Loucy (cell line): ENCODE results near the gene NDE1.

ENCODE experiments used
- H2AFZ ChIP-seq: fragments of 200-600 bp; sonication (generic); 2 replicates; pipeline ENCODE4 v1.6.0; 2016; ENCODE audit warnings: antibody characterized with exemption, mild to moderate bottlenecking, low read length, moderate library complexity
- H3F3A ChIP-seq: fragments of 200-600 bp; 2 replicates; pipeline ENCODE4 v1.6.0; 2016; ENCODE audit warnings: antibody characterized with exemption, low read depth, mild to moderate bottlenecking
- H3K27me3 ChIP-seq: fragments of 200-600 bp; sonication (generic); 2 replicates; pipeline ENCODE4 v1.6.1; 2014; ENCODE audit warnings: low read length, mild to moderate bottlenecking; ENCODE audit not compliant: insufficient read depth, poor library complexity, severe bottlenecking
- H3K36me3 ChIP-seq: fragments of 200-600 bp; sonication (generic); 2 replicates; pipeline ENCODE4 v1.6.1; 2016; ENCODE audit warnings: low read length; ENCODE audit not compliant: insufficient read depth
- H3K4me1 ChIP-seq: fragments of 200-600 bp; sonication (generic); 2 replicates; pipeline ENCODE4 v1.5.1; 2014; ENCODE audit warnings: low read length, mild to moderate bottlenecking; ENCODE audit not compliant: insufficient read depth, poor library complexity, severe bottlenecking
- H3K4me2 ChIP-seq: fragments of 200-600 bp; sonication (generic); 2 replicates; pipeline ENCODE4 v1.6.0; 2014; ENCODE audit warnings: antibody characterized with exemption, low read length, low read depth, mild to moderate bottlenecking; ENCODE audit not compliant: poor library complexity, severe bottlenecking
- H3K4me3 ChIP-seq: fragments of 200-600 bp; sonication (generic); 2 replicates; pipeline ENCODE4 v1.5.1; 2014; ENCODE audit warnings: low read length, mild to moderate bottlenecking, mixed read lengths; ENCODE audit not compliant: poor library complexity, severe bottlenecking
- H3K79me2 ChIP-seq: fragments of 200-600 bp; sonication (generic); 2 replicates; pipeline ENCODE4 v1.6.1; 2014; ENCODE audit warnings: low read length; ENCODE audit not compliant: insufficient read depth
- H3K9ac ChIP-seq: fragments of 200-600 bp; sonication (generic); 2 replicates; pipeline ENCODE4 v1.6.0; 2014; ENCODE audit warnings: mild to moderate bottlenecking, low read depth, low read length, moderate library complexity; ENCODE audit not compliant: poor library complexity, severe bottlenecking
- H3K9me2 ChIP-seq: fragments of 200-600 bp; sonication (generic); replicated peaks from 2 replicates; pipeline ENCODE4 v1.6.1; 2016; ENCODE audit warnings: low read depth, low read length, mixed read lengths
- H3K9me3 ChIP-seq: fragments of 200-600 bp; sonication (generic); 2 replicates; pipeline ENCODE4 v1.6.1; 2014; ENCODE audit warnings: mild to moderate bottlenecking, antibody characterized with exemption, low read length, low read depth; ENCODE audit not compliant: insufficient read depth
- H4K20me1 ChIP-seq: fragments of 200-600 bp; sonication (generic); 2 replicates; pipeline ENCODE4 v1.6.0; 2014; ENCODE audit warnings: antibody characterized with exemption, low read length, mild to moderate bottlenecking; ENCODE audit not compliant: insufficient read depth, poor library complexity, severe bottlenecking
- CTCF ChIP-seq: fragments of 200-600 bp; sonication (generic); conservative IDR thresholded peaks from 2 replicates; pipeline ENCODE4 v1.5.1; 2014; ENCODE audit warnings: mild to moderate bottlenecking, antibody characterized with exemption, low read length
- EZH2phosphoT487 ChIP-seq: fragments of 200-600 bp; IDR thresholded peaks from 2 replicates; pipeline ENCODE4 v1.6.1; 2018; ENCODE audit warnings: antibody characterized with exemption, mild to moderate bottlenecking, moderate library complexity, borderline replicate concordance

NDE1 gene

GRCh38 chr16:15739950-15740349 lies 89.9 kb downstream of the NDE1 start:
- Histone ChIP-seq H3K9ac (no peak overlapping the region), H3F3A (no peaks in the 10 kb centered on the region), H3K4me2 (no peak overlapping the region)

GRCh38 chr16:15741207-15741871 lies 91.3 kb downstream of the NDE1 start:
- Histone ChIP-seq H3K36me3 (no peaks in the 10 kb centered on the region), H4K20me1 (no peaks in the 10 kb centered on the region), H3K4me1 (no peaks in the 10 kb centered on the region), H2AFZ (no peak overlapping the region), H3K9ac (no peak overlapping the region), H3K9me3 (no peaks in the 10 kb centered on the region), H3K4me3 (no peak overlapping the region), H3K27me3 (no peaks in the 10 kb centered on the region), H3K9me2 (no peaks in the 10 kb centered on the region), H3F3A (no peaks in the 10 kb centered on the region), H3K79me2 (no peaks in the 10 kb centered on the region), H3K4me2 (no peak overlapping the region)
- TF ChIP-seq EZH2phosphoT487 (no peak), CTCF (no peak)

More at GRCh38 chr16:15739950-15740349, 89.9 kb downstream of the NDE1 start:
- Histone ChIP-seq H4K20me1 (no peaks in the 10 kb centered on the region), H3K4me3 (no peak overlapping the region), H3K79me2 (no peaks in the 10 kb centered on the region), H3K9me2 (no peaks in the 10 kb centered on the region), H3K27me3 (no peaks in the 10 kb centered on the region), H2AFZ (no peak overlapping the region), H3K36me3 (no peaks in the 10 kb centered on the region), H3K9me3 (no peaks in the 10 kb centered on the region), H3K4me1 (no peaks in the 10 kb centered on the region)
- TF ChIP-seq EZH2phosphoT487 (no peak), CTCF (no peak)

- Histone ChIP-seq H3K79me2 (no peaks in the 10 kb centered on the region), H3K9me2 (no peaks in the 10 kb centered on the region)
Observed at GRCh38 chr16:15742716-15743115, 92.7 kb downstream of the NDE1 start.

More at GRCh38 chr16:15742716-15743115, 92.7 kb downstream of the NDE1 start:
- H3K9ac ChIP-seq: no peak overlapping the region
- H4K20me1 ChIP-seq: no peaks in the 10 kb centered on the region
- H2AFZ ChIP-seq: no peak overlapping the region
- no peaks in the 10 kb centered on the region for H3K4me1 ChIP-seq
- H3K4me2 ChIP-seq: no peak overlapping the region
- no peaks in the 10 kb centered on the region for H3K27me3 ChIP-seq
- no peaks in the 10 kb centered on the region for H3F3A ChIP-seq
- no peak for TF ChIP-seq CTCF
- TF ChIP-seq EZH2phosphoT487: no peak
- H3K9me3 ChIP-seq: no peaks in the 10 kb centered on the region
- no peak overlapping the region for H3K4me3 ChIP-seq
- H3K36me3 ChIP-seq: no peaks in the 10 kb centered on the region
